ENCODE measurements around the gene TFPI.
"Not testable (repeated sequence)": the region's sequence is repeated elsewhere in the genome, so short reads cannot be mapped to it uniquely, and the experiment has no call there.

Gene TFPI

DNA sequence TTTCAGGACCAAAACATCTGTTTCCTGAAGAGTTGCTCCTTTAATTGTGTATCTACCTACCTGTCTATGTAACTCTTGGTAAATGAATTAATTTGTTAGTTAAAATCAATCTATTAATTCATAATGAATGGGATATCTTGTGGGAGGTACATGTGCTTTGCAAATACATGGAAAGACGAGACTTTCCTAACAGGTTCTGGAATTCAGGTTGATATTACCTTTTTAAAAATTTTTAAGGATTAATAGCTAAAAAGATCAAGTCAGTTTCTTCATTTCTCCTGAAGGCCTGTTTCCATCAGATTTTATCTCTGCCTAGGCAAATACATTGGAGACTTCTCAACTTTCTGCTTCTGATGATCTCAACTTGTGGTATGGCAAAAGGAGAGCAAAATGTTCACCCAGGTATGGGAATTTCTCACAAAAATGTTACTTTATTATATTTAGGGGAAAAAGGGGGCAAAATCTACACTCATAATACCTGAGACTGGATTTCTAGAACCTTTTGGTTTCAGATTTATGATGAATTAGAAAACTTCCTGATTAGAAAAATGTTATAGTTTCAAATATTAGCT lies 7.4 kb downstream of the TFPI start:
- Mint-ChIP-seq H3K4me3 (no peak overlapping the region), H3K27me3 (no peaks in the 10 kb centered on the region), H3K4me1 (no peaks in the 10 kb centered on the region), H3K9me3 (no peaks in the 10 kb centered on the region), H3K27ac (no peak overlapping the region), H3K36me3 (ENCODE audit: low read depth) (no peaks in the 10 kb centered on the region)
- no peak for ATAC-seq
- no peak for DNase-seq

DNA sequence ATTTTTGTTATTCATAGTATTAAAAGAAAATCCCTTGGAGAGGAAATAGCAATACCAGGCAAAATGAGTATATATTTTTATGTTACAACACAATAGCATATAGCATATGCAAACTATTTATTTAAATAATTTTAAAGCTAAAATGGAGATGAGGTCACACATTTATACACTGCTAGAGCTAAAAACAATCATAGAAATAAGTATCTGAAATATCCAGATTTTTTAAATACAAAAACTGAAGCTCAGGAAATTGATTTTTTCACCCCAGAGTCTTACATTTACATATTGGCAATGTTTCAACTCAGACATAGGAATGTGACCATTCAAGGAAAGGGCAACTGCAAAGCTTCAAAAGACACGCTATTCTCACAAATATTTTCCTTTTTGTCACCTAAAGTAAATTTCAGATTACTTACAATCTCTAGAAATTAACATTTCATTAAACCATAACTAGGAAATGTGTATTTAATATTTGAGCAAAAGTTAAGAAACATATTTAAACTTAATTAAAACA lies 8.9 kb downstream of the TFPI start:
- DNase-seq (no peak), ATAC-seq (no peak)
- Mint-ChIP-seq H3K9me3 (no peaks in the 10 kb centered on the region), H3K4me3 (no peak overlapping the region), H3K36me3 (ENCODE audit: low read depth) (no peaks in the 10 kb centered on the region), H3K27ac (no peak overlapping the region), H3K4me1 (no peaks in the 10 kb centered on the region), H3K27me3 (no peaks in the 10 kb centered on the region)

DNA sequence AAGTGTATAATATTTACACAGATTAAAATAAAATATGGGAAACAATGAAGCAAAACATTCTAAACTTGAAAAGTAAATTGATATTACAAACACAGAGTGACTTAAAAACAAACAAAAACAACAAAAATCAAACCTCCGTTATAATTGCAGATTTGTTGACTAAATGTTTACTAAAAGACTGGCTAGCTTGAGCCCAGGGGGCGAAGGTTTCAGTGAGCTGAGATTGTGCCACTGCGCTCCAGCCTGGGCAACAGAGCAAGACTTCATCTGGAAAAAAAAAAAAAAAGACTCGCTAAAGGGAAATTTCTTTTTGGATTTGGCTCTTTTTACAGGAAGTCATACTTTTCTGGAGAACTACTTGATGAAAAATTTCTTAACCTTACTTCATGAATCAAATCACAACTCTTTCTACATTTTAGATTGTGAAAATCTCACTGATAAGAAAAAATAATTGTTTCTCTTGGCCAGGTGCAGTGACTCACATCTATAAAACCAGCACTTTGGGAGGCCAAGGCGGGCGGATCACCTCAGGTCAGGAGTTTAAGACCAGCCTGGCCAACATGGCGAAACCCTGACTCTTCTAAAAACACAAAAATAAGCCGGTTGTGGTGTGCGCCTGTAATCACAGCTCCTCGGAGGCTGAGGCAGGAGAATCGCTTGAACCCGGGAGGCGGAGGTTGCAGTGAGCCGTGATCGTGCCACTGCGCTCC lies 9.7 kb downstream of the TFPI start:
- no peaks in the 10 kb centered on the region for H3K9me3 Mint-ChIP-seq
- H3K27ac Mint-ChIP-seq = no peak overlapping the region
- DNase-seq = no peak
- no peaks in the 10 kb centered on the region for H3K27me3 Mint-ChIP-seq
- no peaks in the 10 kb centered on the region for H3K36me3 Mint-ChIP-seq (ENCODE audit: low read depth)
- no peak overlapping the region for H3K4me3 Mint-ChIP-seq
- no peaks in the 10 kb centered on the region for H3K4me1 Mint-ChIP-seq
- ATAC-seq = no peak

DNA sequence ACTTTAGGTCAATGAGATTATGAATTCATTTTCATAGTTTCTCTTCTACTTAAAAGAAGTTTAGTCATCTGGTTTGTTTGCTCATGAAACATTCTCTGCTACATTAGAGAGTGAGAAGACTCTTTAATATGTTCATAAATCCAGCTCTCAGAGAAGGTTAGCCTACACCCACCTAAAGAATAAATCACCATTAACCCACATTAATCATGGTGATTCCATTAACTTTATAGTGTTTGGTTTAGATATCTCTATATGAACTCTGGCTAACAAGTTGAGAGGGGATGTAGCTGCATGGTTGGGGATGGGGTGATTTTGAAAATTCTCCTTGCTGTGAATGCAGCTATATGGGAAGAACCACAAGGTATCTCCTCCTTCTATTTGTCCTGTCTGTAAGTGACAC lies 10.7 kb downstream of the TFPI start:
- H3K36me3 Mint-ChIP-seq (ENCODE audit: low read depth) = no peaks in the 10 kb centered on the region
- H3K27me3 Mint-ChIP-seq = no peaks in the 10 kb centered on the region
- no peak overlapping the region for H3K27ac Mint-ChIP-seq
- H3K9me3 Mint-ChIP-seq = no peaks in the 10 kb centered on the region
- H3K4me1 Mint-ChIP-seq = no peaks in the 10 kb centered on the region
- H3K4me3 Mint-ChIP-seq = no peak overlapping the region
- DNase-seq (no peak), ATAC-seq (no peak)

DNA sequence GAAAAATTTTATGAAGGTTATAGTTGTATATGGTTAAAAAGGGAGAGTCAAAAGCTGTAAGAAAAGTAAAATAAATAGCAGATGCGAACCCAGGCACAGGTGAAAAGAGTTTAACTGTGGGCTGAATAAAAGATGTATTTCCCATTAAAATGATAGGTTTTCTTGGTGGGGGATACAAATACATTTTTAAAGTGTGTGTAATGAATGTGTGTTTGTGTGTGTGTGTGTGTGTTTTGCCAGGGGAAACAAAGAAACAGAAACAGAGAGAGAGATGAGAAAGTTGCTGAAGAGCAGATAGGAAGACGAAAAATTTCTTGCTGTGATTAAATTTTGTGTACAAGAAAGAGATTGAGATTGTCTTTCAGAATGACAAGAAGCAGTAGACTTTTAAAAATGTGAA lies 12.1 kb downstream of the TFPI start:
- H3K9me3 Mint-ChIP-seq = no peaks in the 10 kb centered on the region
- no peak overlapping the region for H3K27ac Mint-ChIP-seq
- no peaks in the 10 kb centered on the region for H3K4me1 Mint-ChIP-seq
- DNase-seq (no peak), ATAC-seq (no peak)
- H3K27me3 Mint-ChIP-seq = no peaks in the 10 kb centered on the region
- H3K36me3 Mint-ChIP-seq (ENCODE audit: low read depth) = no peaks in the 10 kb centered on the region
- H3K4me3 Mint-ChIP-seq = no peak overlapping the region

DNA sequence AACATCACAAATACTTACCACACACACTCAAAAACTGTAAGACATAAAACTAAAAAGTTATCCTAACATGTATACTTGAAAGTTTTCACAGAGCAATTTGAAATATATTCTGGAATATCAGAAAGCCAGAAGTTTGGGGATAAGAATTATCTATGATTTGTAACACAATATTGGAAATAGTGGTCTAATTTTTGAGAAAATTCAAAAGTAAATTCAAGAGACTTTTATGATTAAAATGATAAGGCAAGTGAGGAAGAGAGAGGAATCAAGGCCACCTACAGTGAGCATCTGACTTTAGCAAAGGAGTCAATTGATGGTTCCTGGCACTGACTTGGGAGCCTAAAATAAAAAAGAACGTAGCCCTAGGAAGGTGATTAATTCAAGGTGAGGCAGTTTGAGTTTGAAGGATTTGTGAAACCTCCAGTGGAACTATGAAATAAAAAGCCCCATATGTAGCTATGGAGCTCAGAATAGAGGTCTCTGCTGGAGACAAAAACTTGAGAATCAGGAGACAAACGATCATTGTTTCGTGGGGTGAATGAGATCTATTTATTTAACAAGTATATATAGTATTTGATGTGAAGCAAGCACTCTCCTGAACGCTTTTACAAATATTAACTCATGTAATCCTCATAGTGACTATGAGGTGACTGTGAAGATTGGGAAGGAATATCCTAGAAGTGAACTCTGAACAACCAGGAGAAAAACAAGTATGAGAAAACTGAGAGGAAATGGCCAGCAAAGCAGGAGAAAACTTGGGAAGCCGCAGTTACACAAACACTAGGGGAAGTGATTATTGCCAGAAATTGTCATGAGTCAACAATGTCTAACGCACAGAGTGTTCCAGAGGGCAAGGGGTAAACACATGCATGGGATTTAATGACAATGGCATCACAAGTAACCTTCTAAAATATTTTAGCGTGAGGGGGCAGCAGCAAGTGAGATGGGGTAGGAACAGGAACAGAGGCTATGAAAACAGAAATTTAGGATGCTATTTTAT lies 12.8 kb downstream of the TFPI start:
- ATAC-seq = no peak
- H3K36me3 Mint-ChIP-seq (ENCODE audit: low read depth) = no peaks in the 10 kb centered on the region
- H3K9me3 Mint-ChIP-seq = no peaks in the 10 kb centered on the region
- H3K27me3 Mint-ChIP-seq = no peaks in the 10 kb centered on the region
- no peak overlapping the region for H3K4me3 Mint-ChIP-seq
- no peaks in the 10 kb centered on the region for H3K4me1 Mint-ChIP-seq
- DNase-seq = no peak
- no peak overlapping the region for H3K27ac Mint-ChIP-seq

DNA sequence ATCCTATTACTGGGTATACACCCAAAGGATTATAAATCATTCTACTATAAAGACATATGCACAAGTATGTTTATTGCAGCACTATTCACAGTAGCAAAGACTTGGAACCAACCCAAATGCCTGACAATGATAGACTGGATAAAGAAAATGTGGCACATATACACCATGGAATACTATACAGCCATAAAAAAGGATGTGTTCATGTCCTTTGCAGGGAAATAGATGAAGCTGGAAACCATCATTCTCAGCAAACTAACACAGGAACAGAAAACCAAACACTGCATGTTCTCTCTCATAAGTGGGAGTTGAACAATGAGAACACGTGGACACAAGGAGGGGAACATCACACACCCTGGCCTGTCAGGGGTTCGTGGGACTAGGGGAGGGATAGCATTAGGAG lies 16.0 kb downstream of the TFPI start:
- not testable (repeated sequence) for H3K4me1 Mint-ChIP-seq; H3K27ac Mint-ChIP-seq; H3K36me3 Mint-ChIP-seq (ENCODE audit: low read depth); H3K4me3 Mint-ChIP-seq; DNase-seq; H3K27me3 Mint-ChIP-seq; ATAC-seq
- peaks cover 22% of the 10 kb centered on the region for H3K9me3 Mint-ChIP-seq

DNA sequence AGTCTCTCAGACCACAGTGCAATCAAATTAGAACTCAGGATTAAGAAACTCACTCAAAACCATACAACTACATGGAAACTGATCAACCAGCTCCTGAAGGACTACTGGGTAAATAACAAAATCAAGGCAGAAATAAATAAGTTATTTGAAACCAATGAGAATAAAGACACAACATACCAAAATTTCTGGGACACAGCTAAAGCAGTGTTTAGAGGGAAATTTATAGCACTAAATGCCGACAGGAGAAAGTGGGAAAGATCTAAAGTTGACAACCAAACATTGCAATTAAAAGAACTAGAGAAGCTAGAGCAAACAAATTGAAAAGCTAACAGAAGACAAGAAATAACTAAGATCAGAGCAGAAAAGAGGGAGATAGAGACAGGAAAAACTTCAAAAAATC lies 18.9 kb downstream of the TFPI start:
- not testable (repeated sequence) for H3K27ac Mint-ChIP-seq; H3K36me3 Mint-ChIP-seq (ENCODE audit: low read depth); DNase-seq; H3K4me3 Mint-ChIP-seq; H3K4me1 Mint-ChIP-seq; H3K27me3 Mint-ChIP-seq; ATAC-seq
- peaks cover 22% of the 10 kb centered on the region for H3K9me3 Mint-ChIP-seq

DNA sequence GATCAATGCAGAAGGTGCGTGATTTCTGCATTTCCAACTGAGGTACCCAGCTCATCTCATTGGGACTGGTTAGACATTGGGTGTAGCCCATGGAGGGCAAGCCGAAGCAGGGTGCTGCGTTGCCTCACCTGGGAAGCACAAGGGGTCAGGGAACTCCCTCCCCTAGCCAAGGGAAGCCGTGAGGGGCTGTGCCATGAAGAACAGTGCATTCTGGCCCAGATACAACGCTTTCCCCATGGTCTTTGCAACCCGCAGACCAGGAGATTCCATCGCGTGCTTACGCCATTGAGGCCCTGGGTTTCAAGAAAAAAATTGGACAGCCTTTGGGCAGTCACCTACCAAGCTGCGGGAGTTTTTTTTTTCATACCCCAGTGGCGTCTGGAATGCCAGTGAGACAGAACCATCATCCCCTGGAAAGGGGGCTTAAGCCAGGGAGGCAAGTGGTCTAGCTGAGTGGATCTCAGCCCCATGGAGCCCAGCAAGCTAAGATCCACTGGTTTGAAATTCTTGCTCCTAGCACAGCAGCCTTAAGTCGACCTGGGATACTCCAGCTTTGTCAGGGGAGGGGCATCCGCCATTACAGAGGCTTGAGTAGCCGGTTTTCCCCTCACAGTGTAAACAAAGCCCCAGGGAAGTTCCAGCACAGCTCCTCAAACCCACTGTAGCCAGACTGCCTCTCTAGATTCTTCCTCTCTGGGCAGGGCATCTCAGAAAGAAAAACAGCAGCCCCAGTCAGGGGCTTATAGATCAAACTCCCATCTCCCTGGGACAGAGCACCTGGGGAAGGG lies 21.7 kb downstream of the TFPI start:
- Mint-ChIP-seq H3K4me1 (no peaks in the 10 kb centered on the region), H3K4me3 (no peak overlapping the region), H3K9me3 (peaks cover 22% of the 10 kb centered on the region), H3K27ac (no peak overlapping the region), H3K27me3 (peaks cover 1% of the 10 kb centered on the region), H3K36me3 (ENCODE audit: low read depth) (no peaks in the 10 kb centered on the region)
- DNase-seq (no peak), ATAC-seq (no peak)

DNA sequence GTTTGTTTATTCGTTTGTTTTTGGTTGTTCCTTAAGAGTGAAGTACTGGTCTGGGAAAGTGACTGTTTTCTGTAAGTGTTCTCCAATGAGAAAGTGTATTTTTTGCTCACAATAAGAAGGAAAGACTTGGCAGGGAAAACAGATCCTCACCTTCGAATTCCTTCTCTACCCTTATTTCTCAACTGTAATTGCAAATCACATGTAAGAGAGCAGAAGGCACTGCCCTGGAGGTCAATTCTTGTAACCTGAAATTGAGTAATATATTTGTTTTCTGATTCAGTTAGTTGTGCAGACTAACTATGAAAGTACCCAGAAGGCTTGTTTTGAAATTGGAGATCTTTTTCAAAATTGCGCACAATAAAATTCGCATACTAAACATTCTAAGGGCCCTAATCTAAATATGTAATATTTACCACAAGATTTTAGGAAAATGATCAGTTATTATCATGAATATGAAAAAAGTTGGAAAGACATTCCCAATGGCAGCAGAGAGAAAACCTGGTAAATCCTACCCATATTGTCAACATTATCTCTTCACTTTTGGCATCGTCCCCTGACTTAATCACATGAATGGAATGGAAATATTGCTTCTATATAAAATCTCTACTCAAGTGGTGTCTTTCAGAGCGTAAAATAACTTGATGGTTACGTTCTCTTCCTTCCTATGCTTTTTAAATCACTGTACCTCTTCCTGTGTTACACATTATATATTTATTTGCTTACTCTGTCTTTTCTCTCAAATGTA lies 24.1 kb downstream of the TFPI start:
- H3K36me3 Mint-ChIP-seq (ENCODE audit: low read depth) = no peaks in the 10 kb centered on the region
- no peak overlapping the region for H3K4me3 Mint-ChIP-seq
- no peaks in the 10 kb centered on the region for H3K4me1 Mint-ChIP-seq
- peaks cover 16% of the 10 kb centered on the region for H3K9me3 Mint-ChIP-seq
- no peak for DNase-seq
- peaks cover 1% of the 10 kb centered on the region for H3K27me3 Mint-ChIP-seq
- ATAC-seq = no peak
- no peak overlapping the region for H3K27ac Mint-ChIP-seq

DNA sequence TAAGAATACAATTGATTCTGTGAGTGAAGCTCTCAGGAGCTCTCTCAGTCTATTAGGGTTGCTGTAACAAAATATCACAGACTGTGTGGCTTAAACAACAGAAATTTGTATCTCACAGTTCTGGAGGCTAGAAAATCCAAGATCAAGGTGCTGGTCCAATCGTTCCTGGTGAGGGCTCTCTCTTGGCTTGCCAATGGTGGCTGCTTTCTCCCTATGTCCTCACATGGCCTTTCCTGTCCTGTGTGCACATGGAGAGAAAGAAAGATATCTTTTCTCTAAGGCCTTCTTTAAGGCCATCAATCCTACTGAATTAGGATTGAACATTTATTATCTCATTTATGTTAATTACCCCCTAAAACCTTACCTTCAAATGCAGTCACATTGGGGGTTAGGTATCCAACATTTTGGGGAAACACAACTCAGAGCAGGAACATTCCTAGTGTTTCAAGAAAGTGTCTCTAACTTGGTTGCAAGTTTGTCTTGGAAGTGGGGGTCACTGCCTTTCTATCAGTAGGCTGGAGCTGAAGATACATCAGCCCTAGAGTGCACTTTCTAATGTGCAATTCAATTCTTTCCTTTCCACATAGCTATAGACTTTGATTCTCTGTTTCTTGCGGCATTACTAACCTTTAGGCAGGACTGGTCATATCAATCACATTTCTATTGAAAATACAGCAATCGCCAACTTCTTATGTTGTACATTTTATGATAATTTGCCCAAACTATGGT lies 24.8 kb downstream of the TFPI start:
- Mint-ChIP-seq H3K4me3 (no peak overlapping the region), H3K27me3 (peaks cover 1% of the 10 kb centered on the region), H3K36me3 (ENCODE audit: low read depth) (no peaks in the 10 kb centered on the region), H3K27ac (no peak overlapping the region), H3K4me1 (no peaks in the 10 kb centered on the region), H3K9me3 (peaks cover 9% of the 10 kb centered on the region)
- ATAC-seq = no peak
- no peak for DNase-seq

DNA sequence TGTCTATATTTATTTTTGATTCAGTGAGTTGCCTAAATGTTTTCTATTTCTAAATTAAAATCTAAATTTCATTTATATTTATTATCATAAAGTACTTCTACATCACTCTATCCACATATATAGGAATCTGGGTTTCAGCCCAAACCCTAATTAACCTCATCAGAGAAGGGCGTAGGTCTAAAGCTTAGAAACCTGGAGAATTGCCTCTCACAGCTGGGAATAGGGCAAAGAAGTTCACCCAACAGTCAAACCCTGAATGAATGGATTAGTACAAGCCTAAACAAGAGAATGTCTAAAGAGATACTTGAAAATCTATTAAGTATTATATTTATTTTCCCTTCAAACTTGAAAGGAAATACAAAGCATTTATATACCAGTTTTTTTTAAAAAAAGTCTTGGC lies 26.2 kb downstream of the TFPI start:
- Mint-ChIP-seq H3K9me3 (no peaks in the 10 kb centered on the region), H3K4me3 (no peak overlapping the region), H3K27ac (no peak overlapping the region), H3K36me3 (ENCODE audit: low read depth) (no peaks in the 10 kb centered on the region), H3K4me1 (no peaks in the 10 kb centered on the region), H3K27me3 (no peaks in the 10 kb centered on the region)
- no peak for DNase-seq
- no peak for ATAC-seq

DNA sequence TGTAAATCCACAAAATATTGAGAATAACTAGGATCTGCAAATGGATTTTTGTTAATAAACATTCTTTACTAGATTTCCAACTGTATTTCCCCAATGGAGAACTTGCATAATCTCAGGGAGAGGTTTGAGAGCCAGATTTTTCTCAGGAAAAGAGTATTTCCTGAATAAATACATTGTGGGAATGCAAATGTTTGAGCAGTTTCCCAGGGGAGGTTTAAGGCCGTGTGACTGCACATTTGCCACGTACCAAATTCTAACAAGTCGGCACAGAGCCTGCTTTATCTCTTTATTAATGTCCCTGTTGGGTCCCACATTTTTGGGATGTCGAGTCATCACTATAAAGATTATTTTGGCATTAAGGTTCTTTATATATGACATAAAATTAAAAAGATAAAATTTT lies 27.0 kb downstream of the TFPI start:
- Mint-ChIP-seq H3K4me3 (no peak overlapping the region), H3K4me1 (no peaks in the 10 kb centered on the region), H3K9me3 (no peaks in the 10 kb centered on the region), H3K27me3 (no peaks in the 10 kb centered on the region), H3K36me3 (ENCODE audit: low read depth) (no peaks in the 10 kb centered on the region), H3K27ac (no peak overlapping the region)
- ATAC-seq = no peak
- DNase-seq = no peak
